Gastroesophageal sphincter (tissue), 4 donors: ENCODE data around the gene PACS1. TPM values are rescaled to one million over a fixed set of nuclear protein-coding genes. Genes with fewer than 3 reads are reported as not detected.

Source experiments
- ATAC-seq: fragments of 150-250 bp; one replicate; pipeline ENCODE4 v1.9.1; 2016; ENCODE audit warnings: mild to moderate bottlenecking, moderate library complexity
- H3K27ac ChIP-seq, 4 donors: fragments of 200-600 bp; sonication (generic) in 3 of 4; 1 replicate in 3 of 4; 2 replicates in 1 of 4; pipeline ENCODE4 v1.5.1; 2016 to 2019
- H3K27me3 ChIP-seq: fragments of 200-600 bp; sonication (generic); one replicate; pipeline ENCODE4 v1.5.1; 2019
- H3K36me3 ChIP-seq, 2 donors: fragments of 200-600 bp; sonication (generic); one replicate each; pipeline ENCODE4 v1.5.1; 2019; ENCODE audit warnings: control low read depth in 1 of 2
- H3K4me1 ChIP-seq, 3 donors: fragments of 200-600 bp; sonication (generic); 1 replicate in 2 of 3; 2 replicates in 1 of 3; pipeline ENCODE4 v1.5.1; 2016 to 2019; ENCODE audit warnings: control low read depth in 2 of 3
- H3K4me3 ChIP-seq, 2 donors: fragments of 200-600 bp; sonication (generic); one replicate each; pipeline ENCODE4 v1.5.1; 2019; ENCODE audit warnings: mild to moderate bottlenecking in 1 of 2, moderate library complexity in 1 of 2
- H3K9me3 ChIP-seq, 3 donors: fragments of 200-600 bp; sonication (generic); one replicate each; pipeline ENCODE4 v1.5.1; 2017 to 2019; ENCODE audit warnings: control low read depth in 2 of 3
- CTCF ChIP-seq, 4 experiments: fragments of 200-600 bp in 2 of 4; fragments of 450-650 bp in 2 of 4; sonication (generic) in 1 of 4; IDR thresholded peaks; one replicate each; pipeline ENCODE4 v1.5.1; 2017 to 2019; ENCODE audit warnings: antibody characterized with exemption in 4 of 4, mild to moderate bottlenecking in 2 of 4, moderate library complexity in 2 of 4
- EP300 ChIP-seq: sonication (generic); formaldehyde crosslinking; IDR thresholded peaks from one replicate; pipeline ENCODE4 v1.6.1; 2017; ENCODE audit warnings: antibody characterized with exemption, mild to moderate bottlenecking
- POLR2A ChIP-seq, 2 donors: fragments of 450-650 bp; IDR thresholded peaks; one replicate each; pipeline ENCODE4 v1.6.1; 2017; ENCODE audit warnings: antibody characterized with exemption in 2 of 2, mild to moderate bottlenecking in 2 of 2, moderate library complexity in 1 of 2
- POLR2AphosphoS5 ChIP-seq: sonication (generic); formaldehyde crosslinking; IDR thresholded peaks from one replicate; pipeline ENCODE4 v1.6.1; 2017; ENCODE audit warnings: antibody characterized with exemption
- WGBS, 2 donors: methylation state at CpG; one replicate each; pipeline ENCODE4 v1.1.5; 2018; ENCODE audit warnings: low coverage in 1 of 2; 5-methylcytosine and 5-hydroxymethylcytosine counted together
- total RNA-seq, 4 donors: library from RNA; depleted of rRNA; stranded (reverse); fragments of >200 nt; gene quantifications; one replicate each; pipeline ENCODE4 v1.1.0, GENCODE V29; 2016

Gene PACS1
- total RNA-seq, 4 donors from 2014 or later: 32.7 to 81.8 (median 38.2) TPM

GRCh38 chr11:66151273-66151672, 81.2 kb downstream of the PACS1 start:
- Histone ChIP-seq H3K27ac (no peak overlapping the region), H3K27me3 (no peaks in the 10 kb centered on the region), H3K9me3 (no peaks in the 10 kb centered on the region), H3K36me3 (no peaks in the 10 kb centered on the region), H3K4me1 (peaks cover 0 to 8% (median 0%) of the 10 kb centered on the region in 3 donors), H3K4me3 (no peak overlapping the region)
- no peak for TF ChIP-seq CTCF (IDR thresholded peaks at IDR 0.05)
- no peak for TF ChIP-seq POLR2AphosphoS5
- TF ChIP-seq POLR2A (IDR thresholded peaks at IDR 0.05): no peak
- no peak for TF ChIP-seq EP300
- WGBS, 2 donors: 84 to 100% methylated on average over 1 to 4 of the region's 4 CpGs
- ATAC-seq: no peak

- Histone ChIP-seq H3K4me3 (no peak overlapping the region), H3K9me3 (no peaks in the 10 kb centered on the region), H3K27me3 (no peaks in the 10 kb centered on the region), H3K36me3 (no peaks in the 10 kb centered on the region), H3K27ac (no peak overlapping the region), H3K4me1 (peaks cover 0 to 8% (median 0%) of the 10 kb centered on the region in 3 donors)
- TF ChIP-seq CTCF (IDR thresholded peaks at IDR 0.05): no peak
- WGBS, 2 donors: 92 to 100% methylated on average over 2 of the region's 2 CpGs
- no peak for ATAC-seq
Observed at GRCh38 chr11:66154109-66154508, 84.0 kb downstream of the PACS1 start.

GRCh38 chr11:66155387-66156073, 85.5 kb downstream of the PACS1 start:
- ATAC-seq: no peak
- Histone ChIP-seq H3K27ac (no peak overlapping the region), H3K9me3 (no peaks in the 10 kb centered on the region), H3K27me3 (no peaks in the 10 kb centered on the region), H3K4me3 (no peak overlapping the region), H3K36me3 (no peaks in the 10 kb centered on the region), H3K4me1 (peaks cover 0 to 5% (median 0%) of the 10 kb centered on the region in 3 donors)
- 85 to 95% methylated on average over 4 to 7 of the region's 7 CpGs for WGBS, 2 donors
- TF ChIP-seq CTCF (IDR thresholded peaks at IDR 0.05) (no peak), POLR2A (IDR thresholded peaks at IDR 0.05) (no peak), EP300 (no peak), POLR2AphosphoS5 (no peak)

GRCh38 chr11:66157182-66157864, 87.3 kb downstream of the PACS1 start:
- H3K9me3 ChIP-seq: no peaks in the 10 kb centered on the region
- H3K36me3 ChIP-seq: no peaks in the 10 kb centered on the region
- no peak overlapping the region for H3K27ac ChIP-seq
- no peaks in the 10 kb centered on the region for H3K27me3 ChIP-seq
- peaks cover 0 to 9% (median 0%) of the 10 kb centered on the region in 3 donors for H3K4me1 ChIP-seq
- H3K4me3 ChIP-seq: no peak overlapping the region
- no peak for TF ChIP-seq EP300
- no peak for ATAC-seq

- ATAC-seq: no peak
- Histone ChIP-seq H3K27me3 (no peaks in the 10 kb centered on the region), H3K36me3 (no peaks in the 10 kb centered on the region), H3K4me1 (peaks cover 0 to 9% (median 0%) of the 10 kb centered on the region in 3 donors), H3K27ac (no peak overlapping the region), H3K9me3 (no peaks in the 10 kb centered on the region), H3K4me3 (no peak overlapping the region)
- WGBS, 2 donors: 100% methylated on average over 1 to 2 of the region's 5 CpGs
- no peak for TF ChIP-seq POLR2AphosphoS5
- no peak for TF ChIP-seq CTCF (IDR thresholded peaks at IDR 0.05)
- TF ChIP-seq EP300: no peak
- TF ChIP-seq POLR2A (IDR thresholded peaks at IDR 0.05): no peak
Observed at GRCh38 chr11:66158156-66158555, 88.1 kb downstream of the PACS1 start.
